ENCODE results near the gene SIGLEC14. TPM values are rescaled to one million over a fixed set of nuclear protein-coding genes. Genes with fewer than 3 reads are reported as not detected.
A peak's percentile ranks its signal among the peaks of the same experiment; 100 is the strongest.

The SIGLEC14 gene
- total and polyA plus RNA-seq, 12 donors: 0.44 to 29.0 (median 8.7) TPM; not detected in 1

- peaks cover 0 to 9% of the 10 kb centered on the region in 2 donors for H3K4me1 ChIP-seq (replicated peaks in 1 of 2)
- peak; percentile 97 to 99 (median 98) for DNase-seq
- TF ChIP-seq POLR2A (IDR thresholded peaks at IDR 0.05) (no peak), CTCF (IDR thresholded peaks at IDR 0.05) (no peak)
- H3K27ac ChIP-seq: peak overlapping the region in 2 of 5 donors; percentile 19 to 36
- 1% methylated on average over 31 to 61 of the region's 61 CpGs for WGBS, 4 donors
- peak overlapping the region in 3 of 4 donors; percentile 13 to 71 (median 45) for H3K4me3 ChIP-seq
- H3K36me3 ChIP-seq (replicated peaks in 1 of 2): no peaks in the 10 kb centered on the region
- H3K27me3 ChIP-seq: no peaks in the 10 kb centered on the region
- intact Hi-C loops (cut with DNase I): no loop called here
- H3K9me3 ChIP-seq (replicated peaks in 1 of 3): no peaks in the 10 kb centered on the region
These were observed 52.5 kb downstream of the SIGLEC14 start for GRCh38 chr19:51593969-51594773.

DNA sequence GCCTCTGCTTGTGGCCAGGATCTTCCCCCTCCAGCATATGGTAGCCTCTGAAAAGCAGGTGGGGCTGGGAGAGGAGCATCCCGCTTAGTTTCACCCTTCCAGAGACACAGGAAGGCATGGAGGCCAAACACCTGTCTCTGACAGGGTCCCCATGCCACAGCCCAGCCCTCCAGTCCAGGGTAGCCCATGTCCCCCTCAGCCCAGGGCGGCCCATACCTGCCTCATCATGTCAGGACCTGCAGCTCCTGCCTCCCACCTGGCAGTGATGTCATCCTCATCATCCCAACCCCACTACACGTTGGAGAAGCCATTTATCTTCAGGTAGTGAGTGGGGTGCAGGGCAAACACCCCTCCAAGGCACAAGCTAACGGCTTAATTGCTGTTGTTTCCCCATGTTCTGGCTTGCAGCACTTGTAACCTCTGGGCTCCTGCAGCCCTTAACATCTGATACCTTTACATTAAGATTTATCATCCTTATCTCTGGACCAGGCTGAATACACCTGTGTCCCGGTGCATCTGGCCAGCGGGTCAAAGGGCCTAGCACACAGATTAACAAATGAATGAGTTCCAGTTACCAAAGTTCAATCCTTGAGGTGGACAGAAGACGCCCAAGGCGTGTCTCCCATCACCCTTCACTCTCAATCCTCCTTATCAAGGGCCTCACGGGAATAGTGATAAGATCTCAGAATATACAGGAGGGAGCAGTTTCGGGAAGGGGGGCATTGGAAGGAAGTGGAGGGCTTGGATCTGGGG, 53.3 kb downstream of the SIGLEC14 start:
- no peaks in the 10 kb centered on the region for H3K36me3 ChIP-seq (replicated peaks in 1 of 2)
- no peaks in the 10 kb centered on the region for H3K9me3 ChIP-seq (replicated peaks in 1 of 3)
- H3K27me3 ChIP-seq: no peaks in the 10 kb centered on the region
- no peak for DNase-seq
- H3K4me3 ChIP-seq: peak overlapping the region in 2 of 4 donors; percentile 45 to 71
- H3K4me1 ChIP-seq (replicated peaks in 1 of 2): peaks cover 0 to 9% of the 10 kb centered on the region in 2 donors
- intact Hi-C loops (cut with DNase I): no loop called here
- TF ChIP-seq CTCF (IDR thresholded peaks at IDR 0.05): no peak
- no peak for TF ChIP-seq POLR2A (IDR thresholded peaks at IDR 0.05)
- H3K27ac ChIP-seq: peak overlapping the region in 1 of 5 donors; percentile 36
- 24 to 30% (median 27%) methylated on average over 8 to 10 of the region's 10 CpGs for WGBS, 4 donors

MicroRNAs within 50 kb of the gene (microRNA counts, 767-probe panel; counts per million panel counts)
- microRNA hsa-let-7e-5p (6,669 to 7,765 counts per million in 2 donors), microRNA hsa-miR-125a-3p (0 counts per million in 2 donors), microRNA hsa-miR-125a-5p (7,083 to 8,110 counts per million in 2 donors), microRNA hsa-miR-99b-5p (6,356 to 7,421 counts per million in 2 donors)

Small RNA genes within 50 kb of the gene (microRNA-seq; reads per million reads assigned to microRNA genes)
- gene MIR125A (11,714 to 21,288 (median 14,777) reads per million in 3 donors), gene MIR99B (6,263 to 53,860 (median 16,144) reads per million in 3 donors), gene MIRLET7E (12,848 to 23,590 (median 19,304) reads per million in 3 donors)

Small RNA genes within 50 kb of the gene (small RNA-seq; reads per million reads assigned to genes)
- gene AC018755.2 (0 reads per million in 2 donors), gene MIR125A (0 reads per million in 2 donors), gene MIR99B (1.8 to 4.0 reads per million in 2 donors), gene MIRLET7E (0 reads per million in 2 donors)

Other genes starting within 250 kb of the SIGLEC14 start
- 10 to 100 TPM in 7 of 9 donors, 1 to 10 TPM in 1, under 1 TPM in 1; 0.89 to 70.7 (median 22.6) TPM for gene SIGLEC10, start 229.2 kb downstream of the SIGLEC14 start, total RNA-seq
- gene SIGLEC10, start 229.2 kb downstream of the SIGLEC14 start, polyA plus RNA-seq: 10 to 100 TPM in 2 of 3 donors, 1 to 10 TPM in 1; 9.7 to 19.1 (median 11.7) TPM
- 10 to 100 TPM in 3 of 9 donors, 1 to 10 TPM in 5, under 1 TPM in 1; 0.33 to 34.0 (median 9.0) TPM for gene SIGLEC8, start 188.4 kb downstream of the SIGLEC14 start, total RNA-seq
- gene SIGLEC8, start 188.4 kb downstream of the SIGLEC14 start, polyA plus RNA-seq: 1 to 10 TPM; 1.1 to 3.0 (median 2.4) TPM
- gene CEACAM18, start 168.3 kb downstream of the SIGLEC14 start, total RNA-seq: not detected
- gene CEACAM18, start 168.3 kb downstream of the SIGLEC14 start, polyA plus RNA-seq: not detected
- gene SIGLEC12, start 145.0 kb downstream of the SIGLEC14 start, total RNA-seq: 1 to 10 TPM in 4 of 9 donors, under 1 TPM in 3, not detected in 2; 0.30 to 3.1 (median 1.0) TPM
- 1 to 10 TPM in 1 of 3 donors, under 1 TPM in 2; 0.34 to 1.2 (median 0.48) TPM for gene SIGLEC12, start 145.0 kb downstream of the SIGLEC14 start, polyA plus RNA-seq
- gene SIGLEC6, start 115.2 kb downstream of the SIGLEC14 start, total RNA-seq: under 1 TPM in 2 of 9 donors, not detected in 7; 0.06 to 0.18 TPM
- not detected for gene SIGLEC6, start 115.2 kb downstream of the SIGLEC14 start, polyA plus RNA-seq
- gene ZNF175, start 75.5 kb downstream of the SIGLEC14 start, total RNA-seq: 10 to 100 TPM in 4 of 9 donors, 1 to 10 TPM in 5; 2.5 to 14.5 (median 6.9) TPM
- gene ZNF175, start 75.5 kb downstream of the SIGLEC14 start, polyA plus RNA-seq: 1 to 10 TPM; 2.1 to 6.5 (median 3.4) TPM
- 1 to 10 TPM in 1 of 9 donors, under 1 TPM in 4, not detected in 4; 0.11 to 3.0 (median 0.57) TPM for gene SIGLEC5, start 16.4 kb downstream of the SIGLEC14 start, total RNA-seq
- gene SIGLEC5, start 16.4 kb downstream of the SIGLEC14 start, polyA plus RNA-seq: not detected
- gene SPACA6, start 46.5 kb upstream of the SIGLEC14 start, total RNA-seq: 10 to 100 TPM in 8 of 9 donors, 1 to 10 TPM in 1; 2.2 to 56.0 (median 22.6) TPM
- 100 to 1,000 TPM in 2 of 3 donors, 1 to 10 TPM in 1; 4.0 to 291 (median 123) TPM for gene SPACA6, start 46.5 kb upstream of the SIGLEC14 start, polyA plus RNA-seq
- gene HAS1, start 77.2 kb upstream of the SIGLEC14 start, total RNA-seq: under 1 TPM in 4 of 9 donors, not detected in 5; 0.06 to 0.31 (median 0.16) TPM
- 1 to 10 TPM in 1 of 3 donors, under 1 TPM in 1, not detected in 1; 0.24 to 3.1 TPM for gene HAS1, start 77.2 kb upstream of the SIGLEC14 start, polyA plus RNA-seq
- gene FPR1, start 105.1 kb upstream of the SIGLEC14 start, total RNA-seq: 10 to 100 TPM in 6 of 9 donors, 1 to 10 TPM in 1, under 1 TPM in 2; 0.83 to 31.1 (median 19.3) TPM
- 10 to 100 TPM in 1 of 3 donors, 1 to 10 TPM in 2; 1.6 to 13.0 (median 2.3) TPM for gene FPR1, start 105.1 kb upstream of the SIGLEC14 start, polyA plus RNA-seq
- gene FPR2, start 114.4 kb upstream of the SIGLEC14 start, total RNA-seq: 1 to 10 TPM in 6 of 9 donors, under 1 TPM in 2, not detected in 1; 0.28 to 5.5 (median 2.8) TPM
- under 1 TPM; 0.24 to 0.97 (median 0.27) TPM for gene FPR2, start 114.4 kb upstream of the SIGLEC14 start, polyA plus RNA-seq
- gene FPR3, start 148.3 kb upstream of the SIGLEC14 start, total RNA-seq: 10 to 100 TPM in 7 of 9 donors, 1 to 10 TPM in 2; 1.1 to 33.8 (median 23.9) TPM
- gene FPR3, start 148.3 kb upstream of the SIGLEC14 start, polyA plus RNA-seq: 10 to 100 TPM in 1 of 3 donors, 1 to 10 TPM in 2; 4.3 to 16.1 (median 5.1) TPM
- gene ZNF577, start 241.1 kb upstream of the SIGLEC14 start, total RNA-seq: 10 to 100 TPM in 5 of 9 donors, 1 to 10 TPM in 4; 6.2 to 39.8 (median 14.0) TPM
- 10 to 100 TPM; 16.2 to 54.6 (median 52.6) TPM for gene ZNF577, start 241.1 kb upstream of the SIGLEC14 start, polyA plus RNA-seq

All from adrenal gland (tissue), 12 donors.